CD4-positive, alpha-beta T cell treated with Interleukin-17A for 1 hour (primary cell): ENCODE measurements around the gene MRM2.
A peak's percentile ranks its signal among the peaks of the same experiment; 100 is the strongest.

Source experiments
- DNase-seq: peaks from one replicate; pipeline ENCODE4 v3.0.0-alpha.2; 2020

The MRM2 gene

DNA sequence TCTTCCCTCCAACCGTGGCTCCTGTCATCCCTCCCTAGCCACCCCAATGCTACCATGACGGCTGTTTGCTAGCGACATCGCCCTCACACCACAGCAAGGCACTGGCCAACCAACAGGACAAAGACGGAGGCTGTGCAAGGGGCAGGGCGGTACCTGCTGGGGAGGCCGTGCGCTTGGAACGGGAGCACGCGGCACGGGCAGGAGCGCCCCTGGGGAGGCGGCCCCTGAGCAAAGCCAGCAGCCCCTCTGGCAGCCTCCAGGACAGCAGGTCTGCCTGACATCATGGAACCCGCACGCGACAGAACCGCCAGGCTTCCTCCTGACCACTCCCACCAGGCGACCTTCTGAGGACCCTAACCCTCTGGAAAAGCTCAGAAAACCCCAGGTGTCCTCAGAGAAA is 22.0 kb downstream of the MRM2 start:
- no peak for DNase-seq

DNA sequence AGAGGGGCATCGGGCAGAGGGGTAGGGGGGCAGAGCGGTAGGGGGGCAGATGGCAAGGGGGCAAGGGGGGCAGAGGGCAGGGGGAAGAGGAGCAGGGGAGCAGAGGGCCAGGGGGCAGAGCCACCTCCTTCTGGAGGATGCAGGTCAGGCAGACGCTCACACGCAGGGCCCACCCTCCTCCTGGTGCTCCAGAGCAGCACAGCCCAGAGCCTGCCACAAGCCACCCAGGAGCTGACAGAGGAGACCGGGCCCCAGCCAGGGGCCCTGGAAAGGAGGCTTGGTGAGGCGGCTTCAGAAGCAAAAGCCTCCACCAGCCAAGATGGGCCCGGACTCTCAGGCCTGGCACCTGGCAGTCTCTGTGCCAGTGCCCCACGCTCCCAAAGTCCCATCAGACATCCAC is 22.4 kb downstream of the MRM2 start:
- no peak for DNase-seq

DNA sequence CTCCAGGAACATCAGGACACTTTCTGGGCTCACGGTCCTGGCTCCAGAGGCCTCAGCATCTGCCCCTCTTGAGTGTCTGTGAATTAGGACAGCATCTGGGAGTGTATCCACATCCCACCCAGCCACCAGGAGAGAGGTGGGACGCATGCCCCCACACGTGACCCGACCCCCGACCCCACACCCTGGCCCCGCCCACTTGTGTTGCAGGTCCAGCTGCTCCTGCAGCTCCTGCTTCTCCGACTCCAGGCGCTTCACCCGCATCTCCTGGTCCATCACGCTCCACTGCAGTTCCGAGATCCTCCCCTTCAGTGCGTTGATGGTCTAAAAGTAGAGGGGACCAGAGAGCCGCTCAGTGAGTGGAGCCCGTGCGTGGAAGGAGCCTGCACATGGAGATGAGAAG is 22.9 kb downstream of the MRM2 start:
- DNase-seq: no peak

DNA sequence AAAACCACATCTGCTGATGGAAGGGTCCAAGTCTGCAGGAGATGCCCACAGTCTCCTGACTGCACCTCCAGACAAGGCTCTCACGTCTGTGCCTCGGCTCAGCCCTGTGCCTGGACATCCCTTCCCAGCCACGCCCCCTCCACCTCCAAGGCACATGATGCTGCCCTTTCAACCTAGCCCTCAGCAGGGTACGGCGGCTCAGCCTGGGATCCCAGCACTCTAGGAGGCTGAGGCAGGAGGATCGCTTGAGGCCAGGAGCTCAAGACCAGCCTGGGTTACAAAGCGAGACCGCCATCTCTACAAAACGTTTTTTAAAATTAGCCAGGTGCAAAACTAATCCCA is 23.6 kb downstream of the MRM2 start:
- DNase-seq: no peak

DNA sequence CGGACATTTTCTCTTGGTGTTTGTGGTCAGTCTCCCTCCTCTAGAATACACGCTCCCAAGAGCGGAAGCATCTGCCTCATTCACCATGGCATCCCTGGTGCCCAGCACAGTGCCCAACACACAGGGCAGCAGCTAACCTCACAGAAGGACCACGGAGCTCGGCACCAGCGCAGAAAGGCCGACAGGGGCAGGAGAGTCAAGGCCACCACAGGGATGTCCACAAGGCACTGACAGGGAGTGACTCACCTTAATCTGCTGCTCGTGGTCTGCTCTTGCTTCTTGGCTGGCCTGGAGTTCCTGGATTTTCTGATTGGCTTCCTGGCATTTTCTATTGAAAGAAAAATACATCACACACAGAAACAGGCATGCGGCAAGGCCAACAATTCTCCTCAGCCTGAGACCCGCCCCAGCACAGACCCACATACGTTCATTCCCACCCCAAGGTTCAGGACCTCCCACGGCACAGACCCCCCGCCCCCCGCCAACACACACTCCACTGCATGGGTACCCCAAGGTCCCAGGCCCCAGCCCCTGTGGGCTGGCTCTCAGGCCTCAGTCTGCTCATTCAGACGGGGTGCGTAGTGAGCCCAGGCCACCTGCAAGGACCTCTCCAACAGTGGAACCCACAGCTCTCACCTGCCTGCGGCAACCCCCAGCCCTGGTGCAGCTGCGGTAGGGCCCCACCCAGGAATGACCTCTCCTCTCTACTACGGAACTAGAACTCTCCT is 24.1 kb downstream of the MRM2 start:
- DNase-seq: no peak

DNA sequence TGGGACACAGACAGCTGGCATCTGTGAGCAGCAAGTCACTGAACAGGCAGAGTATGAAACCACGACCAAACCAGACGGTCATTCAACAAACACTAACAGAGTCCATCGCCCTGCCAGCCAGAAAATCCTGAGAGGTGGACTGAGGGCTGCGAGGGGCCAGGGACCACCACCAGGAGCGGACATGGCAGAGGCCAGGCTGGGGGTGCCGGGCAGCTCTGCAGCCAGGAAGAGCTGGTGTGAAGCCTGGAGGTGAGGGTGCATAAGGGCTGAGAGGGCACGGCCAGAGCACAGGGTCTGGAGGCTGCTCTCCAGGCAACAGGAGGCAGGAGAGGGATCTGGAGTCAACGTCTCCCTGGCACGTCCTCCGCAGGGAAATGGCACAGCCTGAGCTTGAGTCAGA is 24.8 kb downstream of the MRM2 start:
- DNase-seq: no peak

DNA sequence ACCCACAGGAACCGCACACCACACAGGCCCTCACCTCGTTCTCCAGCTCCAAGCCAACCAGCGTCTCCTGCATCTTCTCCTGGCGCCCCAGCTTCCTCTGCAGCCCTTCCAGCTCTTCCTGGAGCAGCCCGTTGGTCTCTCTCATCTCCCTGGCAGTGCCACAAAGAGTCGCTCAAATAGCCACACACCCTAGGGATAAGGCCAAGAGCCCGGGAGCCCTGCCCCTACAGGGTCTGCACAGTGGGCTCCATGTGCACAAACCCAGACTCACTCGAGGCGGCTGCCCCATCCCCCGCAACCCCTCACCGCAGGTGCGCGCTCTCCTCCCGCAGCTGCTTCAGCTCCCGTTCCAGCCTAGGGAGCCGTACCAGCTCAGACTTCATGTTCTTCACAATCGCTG is 26.2 kb downstream of the MRM2 start:
- no peak for DNase-seq

DNA sequence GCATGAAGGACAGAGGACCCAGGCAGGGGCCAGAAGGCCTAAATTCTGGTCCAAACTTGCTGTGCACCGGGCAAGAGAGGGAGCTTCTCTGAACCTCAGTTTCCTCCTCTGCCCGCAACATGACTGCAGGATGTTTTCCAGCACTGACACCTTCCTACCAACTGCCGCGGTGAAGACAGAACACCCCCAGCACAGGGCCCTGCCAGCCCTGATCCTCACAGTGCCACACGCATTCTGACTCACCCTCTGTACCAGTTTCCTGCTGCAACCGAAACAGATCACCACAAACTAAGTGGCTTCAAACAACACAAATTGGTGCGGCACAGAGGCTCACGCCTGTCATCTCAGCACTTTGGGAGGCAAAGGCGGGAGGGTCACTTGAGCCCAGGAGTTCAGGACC is 27.4 kb downstream of the MRM2 start:
- peak; percentile 12 for DNase-seq

DNA sequence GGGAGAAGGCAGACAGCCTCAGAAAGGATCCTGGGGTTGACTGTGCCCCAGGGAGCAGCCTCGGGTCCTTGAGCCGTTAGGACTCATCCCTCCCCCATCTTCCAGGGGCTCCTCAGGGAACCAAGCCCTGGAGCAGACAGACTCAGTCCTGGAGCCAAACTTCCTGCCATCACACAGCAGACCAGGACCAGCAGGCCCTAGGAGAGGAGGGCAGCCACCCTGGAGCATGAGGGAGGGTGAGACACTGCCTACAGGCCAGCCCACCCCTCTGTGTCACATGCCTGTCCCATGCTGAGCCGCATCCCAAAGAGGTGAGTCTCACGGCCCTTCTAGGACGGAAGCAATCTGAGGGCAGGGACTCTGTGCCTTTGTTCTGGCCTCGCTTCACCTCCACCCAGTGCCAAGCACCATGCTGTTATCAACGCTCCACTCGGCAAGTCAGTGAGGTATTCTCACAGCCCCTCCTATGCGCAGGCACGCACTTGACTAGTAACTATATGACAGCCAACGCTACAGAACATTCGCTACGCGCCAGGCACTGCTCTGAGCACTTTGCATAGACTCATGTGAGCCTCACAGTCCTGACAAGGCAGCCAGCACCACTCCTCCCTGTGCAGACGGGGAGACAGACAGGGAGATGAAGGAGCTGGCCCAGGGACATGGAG is 28.3 kb downstream of the MRM2 start:
- no peak for DNase-seq

DNA sequence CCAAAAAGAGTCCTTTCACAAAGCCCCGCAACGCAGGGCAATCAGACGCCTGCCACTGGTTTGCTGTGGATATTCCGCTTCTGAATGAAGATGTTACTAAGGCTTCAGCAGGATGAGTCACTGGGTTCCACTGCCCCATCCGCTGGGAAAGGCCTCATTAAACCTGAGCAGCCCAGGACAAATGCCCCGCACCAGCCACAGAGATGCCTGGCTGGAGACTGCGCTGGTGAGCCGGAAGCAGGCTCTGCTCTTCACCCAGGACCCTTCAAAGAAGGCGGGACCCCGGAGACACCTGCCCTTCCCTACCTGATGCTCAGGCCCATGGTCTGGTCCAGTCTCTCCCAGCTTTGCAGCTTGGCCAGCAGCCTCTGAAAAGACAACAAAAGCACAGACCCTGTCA is 29.1 kb downstream of the MRM2 start:
- no peak for DNase-seq

DNA sequence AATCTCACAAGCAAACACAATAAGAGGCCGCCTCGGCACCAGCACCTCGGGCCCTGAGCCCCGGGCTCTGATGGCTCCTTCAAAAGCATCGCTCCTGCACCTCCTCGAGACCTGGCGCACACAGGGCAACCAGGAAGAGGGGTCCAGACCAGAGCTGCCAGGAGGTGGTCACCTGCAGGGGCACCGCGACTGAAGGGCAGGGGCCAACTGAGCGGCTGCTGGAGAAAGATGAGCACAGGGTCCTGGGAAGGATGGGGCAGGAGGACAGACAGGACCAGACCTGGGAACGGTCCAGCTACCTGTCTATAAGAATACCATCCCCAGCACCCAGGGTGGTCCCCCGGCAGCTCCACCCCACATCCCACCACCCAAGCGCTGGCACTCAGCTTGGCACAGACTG is 30.1 kb downstream of the MRM2 start:
- no peak for DNase-seq

DNA sequence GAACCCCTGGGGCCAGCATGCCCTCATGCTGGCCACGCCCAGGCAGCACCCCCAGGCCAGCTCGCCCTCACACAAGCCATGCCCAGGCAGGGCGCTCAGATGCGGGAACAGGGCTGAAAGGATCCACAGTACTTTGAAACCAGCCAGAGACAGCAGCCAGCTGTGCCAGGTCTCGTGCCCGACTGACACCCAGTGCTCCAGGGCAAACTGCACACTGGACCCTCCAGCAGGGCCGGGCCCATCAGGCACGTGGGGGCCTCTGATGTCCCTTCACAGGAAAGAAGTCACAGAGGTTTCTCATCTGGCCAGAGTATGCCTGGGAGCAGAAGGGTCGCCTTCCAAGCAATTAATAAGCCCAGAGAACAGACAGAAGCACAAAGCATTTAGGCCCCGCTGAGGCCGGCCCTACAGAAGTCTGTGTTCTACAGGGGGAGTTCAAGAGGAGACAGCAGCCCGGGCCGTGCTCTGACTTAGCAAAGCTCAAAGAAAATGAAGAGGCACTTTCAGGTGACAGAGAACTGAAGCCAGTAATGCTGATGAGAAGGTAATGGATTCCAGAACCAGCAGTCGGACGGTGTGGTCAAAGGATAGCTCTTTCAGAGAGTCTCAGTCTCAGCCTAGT is 30.6 kb downstream of the MRM2 start:
- no peak for DNase-seq

DNA sequence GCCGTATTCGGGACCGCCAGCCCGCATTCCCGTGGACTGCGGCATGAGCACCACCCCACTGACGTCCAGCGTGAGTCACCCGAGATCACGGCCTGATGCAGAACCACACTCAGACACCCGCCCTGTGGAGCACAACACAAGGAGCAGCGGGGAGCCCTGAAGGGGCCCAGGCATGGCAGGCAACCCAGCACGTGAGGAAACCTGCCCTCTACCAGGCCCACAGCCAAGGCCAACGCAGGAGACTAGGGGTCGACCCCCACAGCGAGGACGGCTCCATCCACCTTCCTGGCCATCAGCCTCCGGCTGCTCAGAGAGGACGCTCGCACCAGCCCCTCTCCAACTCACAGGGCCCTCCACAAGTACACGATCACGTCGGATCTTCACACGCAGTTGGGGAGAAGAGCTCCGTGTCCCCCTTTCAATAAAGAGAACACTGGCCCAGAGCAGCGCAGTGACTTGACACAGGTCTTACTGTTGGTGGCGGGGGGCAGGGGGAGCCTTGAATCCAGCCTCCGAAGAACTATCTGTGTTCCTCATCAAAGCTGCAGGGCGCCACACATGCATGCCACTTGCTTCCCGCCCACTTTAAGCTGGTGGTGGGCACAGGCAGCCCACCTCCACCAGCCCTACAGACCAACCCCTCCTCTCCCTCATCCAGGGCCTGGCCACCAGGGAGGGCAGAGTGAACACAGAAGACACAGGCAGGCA is 31.3 kb downstream of the MRM2 start:
- DNase-seq: no peak

DNA sequence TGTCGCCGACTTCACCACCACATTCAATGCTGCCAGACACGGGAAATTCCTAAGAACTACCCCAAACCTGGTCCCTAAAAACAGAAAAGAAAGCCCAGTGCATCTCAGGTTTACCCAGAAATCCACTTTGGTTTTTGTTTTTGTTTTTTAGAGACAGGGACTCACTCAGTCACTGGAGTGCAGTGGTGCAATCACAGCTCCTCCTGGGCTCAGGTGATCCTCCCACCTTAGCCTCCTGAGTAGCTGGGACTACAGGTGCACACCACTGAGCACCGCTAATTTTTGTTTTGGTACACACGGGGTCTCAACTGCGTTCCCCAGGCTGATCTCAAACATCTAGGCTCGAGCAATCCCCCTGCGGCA is 32.1 kb downstream of the MRM2 start:
- no peak for DNase-seq

DNA sequence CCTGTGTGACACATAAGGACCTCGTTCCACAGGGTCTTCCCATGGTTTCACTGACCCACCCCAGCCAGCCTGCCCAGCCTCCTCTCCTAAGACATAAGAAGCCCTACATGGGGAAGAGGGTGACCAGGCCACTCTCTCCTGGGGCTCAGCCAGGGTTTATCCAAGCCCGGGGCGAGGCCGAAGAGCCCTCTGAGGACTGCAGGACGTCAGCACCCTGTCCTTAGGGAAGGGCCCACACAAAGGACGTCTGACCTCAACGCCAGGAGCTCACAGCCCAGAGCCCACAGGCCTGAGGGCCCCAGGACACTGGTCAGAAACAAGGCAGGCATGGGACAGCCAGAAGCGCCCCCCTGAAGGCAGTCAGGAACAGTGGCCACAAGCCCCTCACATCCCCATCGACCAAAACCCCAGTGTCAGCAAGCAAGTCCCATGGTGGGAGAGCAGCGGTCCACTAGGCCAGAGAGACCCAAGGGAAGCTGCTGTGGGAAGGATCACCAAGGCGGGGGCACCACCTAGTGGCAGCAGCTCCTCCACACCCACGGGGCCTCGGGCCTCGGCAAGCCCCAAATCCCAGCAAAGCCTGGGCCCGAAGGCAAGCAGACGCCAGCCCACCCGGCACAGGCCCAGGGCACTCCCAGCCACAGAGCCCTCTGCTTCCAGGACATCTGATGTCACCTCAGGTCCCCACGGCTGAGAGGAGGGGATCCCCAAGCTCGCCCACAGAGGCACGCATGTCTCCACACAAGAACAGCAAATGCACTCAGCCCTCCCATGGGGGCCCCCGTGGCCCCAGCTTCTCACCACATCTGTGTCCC is 32.7 kb downstream of the MRM2 start:
- DNase-seq: peak; percentile 45

DNA sequence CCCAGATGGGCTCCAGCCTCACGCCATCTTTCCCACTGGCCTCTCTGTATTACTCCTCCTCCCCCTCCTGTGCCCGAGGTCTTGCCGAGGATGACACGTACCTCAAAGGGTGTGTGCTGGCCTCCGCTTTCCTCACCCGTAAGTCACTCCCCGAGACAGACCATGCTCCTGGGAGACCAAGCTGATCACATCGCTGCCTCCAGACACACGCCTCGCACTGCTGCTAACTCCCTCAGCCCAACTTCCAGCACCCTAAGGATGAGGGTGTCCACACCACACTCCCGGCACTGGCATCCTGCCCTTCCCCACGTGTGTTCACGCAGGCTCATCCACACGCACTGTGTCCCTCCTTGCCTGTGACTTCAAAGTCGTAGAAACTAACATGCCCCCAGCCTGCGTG is 33.3 kb downstream of the MRM2 start:
- no peak for DNase-seq

DNA sequence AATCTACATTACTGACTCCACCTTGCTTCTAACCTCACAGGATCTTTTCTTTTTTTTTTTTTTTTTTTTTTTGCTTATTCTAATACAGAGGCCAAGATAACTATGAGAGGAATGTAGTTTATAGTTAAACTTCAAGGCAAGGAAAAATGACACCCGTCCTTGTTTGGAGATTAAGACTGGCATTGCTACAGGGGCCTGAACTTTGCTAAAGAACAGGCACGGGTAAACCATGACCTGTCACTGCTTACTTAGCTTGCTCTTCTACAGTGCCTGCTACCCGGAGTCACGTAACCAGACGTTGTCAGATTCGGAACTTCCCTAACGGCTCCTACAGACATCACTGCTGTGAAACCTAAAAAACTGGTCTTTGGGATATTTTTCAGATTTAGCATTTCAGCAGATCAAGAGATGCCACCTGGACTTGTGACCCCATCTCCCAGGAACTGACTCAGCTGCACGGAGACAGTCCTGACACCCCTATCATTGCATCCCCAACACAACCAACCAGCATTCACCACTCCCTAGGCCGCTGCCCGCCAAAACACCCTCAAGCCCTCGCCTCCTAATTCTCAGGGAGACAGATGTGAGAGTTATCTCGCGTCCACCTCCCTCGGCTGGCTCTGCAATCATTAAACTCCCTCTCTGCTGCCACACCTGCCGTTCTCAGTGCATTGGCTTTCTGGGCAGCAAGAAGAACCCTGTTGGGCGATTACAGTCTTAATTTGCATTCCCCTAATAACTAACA is 36.8 kb downstream of the MRM2 start:
- no peak for DNase-seq

DNA sequence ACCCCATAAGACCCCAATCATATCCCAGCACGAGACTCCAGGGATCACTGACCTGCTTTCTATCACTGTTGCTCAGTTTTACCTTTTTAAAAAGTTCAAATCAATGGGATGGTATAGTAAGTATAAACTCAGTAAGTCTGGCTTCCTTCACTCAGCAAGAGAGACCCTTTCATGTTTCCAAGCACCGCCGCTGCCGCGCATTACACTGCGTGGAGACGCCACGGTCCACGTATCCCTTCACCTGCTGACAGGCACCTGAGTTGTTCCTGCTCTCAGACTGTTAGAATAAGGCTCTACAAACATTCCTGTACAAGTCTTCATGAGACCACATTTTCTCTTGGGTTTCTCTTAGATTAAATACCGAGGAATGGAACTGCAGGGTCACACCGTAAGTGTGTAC is 37.6 kb downstream of the MRM2 start:
- DNase-seq: no peak

DNA sequence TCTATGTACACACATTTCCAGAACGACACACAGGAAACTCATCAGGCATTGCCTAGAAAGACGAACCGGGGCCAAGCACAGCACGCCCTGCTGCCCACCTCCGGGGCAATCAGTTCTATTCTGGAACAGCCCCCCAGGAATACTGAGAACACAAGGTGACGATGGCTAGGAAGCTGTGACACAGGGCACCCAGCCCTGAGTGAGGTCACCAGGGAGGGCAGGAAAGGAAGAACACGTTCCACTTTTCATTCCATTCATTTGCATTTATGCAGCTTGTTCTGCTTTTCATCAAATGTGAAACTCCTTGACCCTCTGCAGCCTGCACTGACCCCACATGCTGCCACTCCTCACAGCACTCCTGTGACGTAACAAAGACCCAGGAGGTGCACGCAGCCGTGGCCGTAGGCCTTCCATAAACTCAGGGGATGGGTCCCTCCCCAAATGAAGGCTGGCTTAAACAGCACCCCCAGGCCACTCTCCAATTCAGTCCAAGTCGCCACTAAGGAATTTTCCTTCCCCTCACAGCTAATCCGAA is 38.2 kb downstream of the MRM2 start:
- no peak for DNase-seq

DNA sequence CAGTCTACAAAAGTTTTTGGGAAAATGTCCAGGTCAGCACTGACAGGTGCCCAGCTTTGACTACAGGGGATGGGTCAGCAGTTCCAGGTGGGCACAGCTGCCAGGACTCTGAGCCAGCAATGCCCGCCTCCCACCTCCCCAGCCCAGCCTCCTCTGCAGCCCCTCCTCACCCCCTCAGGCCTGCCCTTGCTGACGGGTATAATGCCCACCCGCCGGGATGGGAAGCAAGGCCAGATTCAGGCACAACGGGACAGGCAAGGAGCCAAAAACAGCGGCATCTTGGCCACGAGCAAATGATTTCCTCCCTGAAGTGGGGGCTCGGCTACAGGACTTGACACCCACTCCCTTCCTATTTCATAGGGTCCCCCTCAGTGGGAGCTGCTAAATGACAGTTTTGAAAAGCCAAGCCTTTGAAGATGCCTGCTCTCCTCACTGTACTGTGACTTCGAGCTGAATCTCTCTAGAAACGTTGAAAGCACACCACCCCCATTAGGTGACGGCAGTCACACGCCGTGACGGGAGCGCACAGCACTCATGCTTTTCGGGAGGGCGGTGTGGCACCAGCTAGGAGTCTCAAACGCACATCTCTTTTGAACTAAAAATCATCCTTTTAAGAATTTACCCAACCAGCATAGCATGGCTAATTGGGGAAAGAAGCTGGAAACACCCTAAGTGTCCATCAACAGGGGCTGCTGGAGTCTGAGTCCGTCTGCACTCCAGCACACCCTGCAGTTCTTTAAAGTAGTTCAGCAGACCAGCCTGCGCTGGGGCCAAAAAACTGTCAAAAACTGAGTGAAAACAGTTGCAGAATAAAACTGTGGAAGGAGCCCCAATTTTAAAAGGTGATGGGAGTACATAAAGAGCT is 38.9 kb downstream of the MRM2 start:
- DNase-seq: no peak

DNA sequence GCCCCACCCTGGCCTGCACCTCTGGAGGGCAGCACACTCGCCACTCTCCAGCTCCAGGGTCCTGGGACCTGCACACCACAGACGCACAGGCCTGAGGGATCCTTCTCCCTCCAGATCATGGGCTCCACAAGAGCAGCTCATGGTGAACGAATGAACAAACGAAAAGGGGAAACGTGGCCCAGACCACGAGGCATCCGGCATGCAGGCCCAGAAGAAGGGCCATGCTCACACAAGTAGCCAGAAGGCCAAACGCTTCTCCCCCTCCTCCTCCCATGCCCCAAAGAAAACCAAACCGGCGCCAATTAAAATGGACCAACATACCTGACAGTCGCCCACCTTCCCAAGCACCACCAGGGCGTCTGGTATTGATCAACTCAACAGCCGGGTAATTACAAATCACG is 39.6 kb downstream of the MRM2 start:
- DNase-seq: no peak
